ENCODE results near the gene PID1. TPM values are rescaled to one million over a fixed set of nuclear protein-coding genes. Genes with fewer than 3 reads are reported as not detected.

Gene PID1
- polyA plus RNA-seq, 3 donors, result 61.8 to 117 (median 62.3) TPM

DNA sequence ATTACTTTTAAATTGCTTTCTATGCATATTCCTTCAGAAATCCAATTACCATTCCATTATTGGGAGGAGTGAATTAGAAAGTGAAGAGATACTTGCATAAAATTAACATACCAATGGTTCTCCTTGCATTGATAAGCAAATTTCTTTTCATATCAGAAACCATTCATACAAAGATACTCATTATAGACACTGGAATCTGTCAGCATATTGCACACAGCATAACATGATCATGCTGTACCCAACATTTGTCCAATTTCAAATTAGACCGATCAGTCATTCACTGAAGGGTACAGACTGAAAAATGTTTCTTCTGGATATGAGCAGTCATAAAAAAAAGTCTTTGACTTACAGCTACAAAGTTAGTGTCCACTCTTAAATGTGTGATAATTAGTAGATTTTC, 175.6 kb downstream of the PID1 start:
- TF ChIP-seq, protein P1, sequence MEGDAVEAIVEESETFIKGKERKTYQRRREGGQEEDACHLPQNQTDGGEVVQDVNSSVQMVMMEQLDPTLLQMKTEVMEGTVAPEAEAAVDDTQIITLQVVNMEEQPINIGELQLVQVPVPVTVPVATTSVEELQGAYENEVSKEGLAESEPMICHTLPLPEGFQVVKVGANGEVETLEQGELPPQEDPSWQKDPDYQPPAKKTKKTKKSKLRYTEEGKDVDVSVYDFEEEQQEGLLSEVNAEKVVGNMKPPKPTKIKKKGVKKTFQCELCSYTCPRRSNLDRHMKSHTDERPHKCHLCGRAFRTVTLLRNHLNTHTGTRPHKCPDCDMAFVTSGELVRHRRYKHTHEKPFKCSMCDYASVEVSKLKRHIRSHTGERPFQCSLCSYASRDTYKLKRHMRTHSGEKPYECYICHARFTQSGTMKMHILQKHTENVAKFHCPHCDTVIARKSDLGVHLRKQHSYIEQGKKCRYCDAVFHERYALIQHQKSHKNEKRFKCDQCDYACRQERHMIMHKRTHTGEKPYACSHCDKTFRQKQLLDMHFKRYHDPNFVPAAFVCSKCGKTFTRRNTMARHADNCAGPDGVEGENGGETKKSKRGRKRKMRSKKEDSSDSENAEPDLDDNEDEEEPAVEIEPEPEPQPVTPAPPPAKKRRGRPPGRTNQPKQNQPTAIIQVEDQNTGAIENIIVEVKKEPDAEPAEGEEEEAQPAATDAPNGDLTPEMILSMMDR (IDR thresholded peaks at IDR 0.05), result no peak
- H3K9me3 Mint-ChIP-seq, result peaks cover 0 to 16% (median 6%) of the 10 kb centered on the region in 7 donors
- no peak overlapping the region for H3K4me2 ChIP-seq (replicated peaks; ENCODE audit: extremely low read depth, low read length, poor library complexity, severe bottlenecking)
- no peaks in the 10 kb centered on the region for H3K79me2 ChIP-seq (ENCODE audit: insufficient read depth, low read length)
- H3K27ac ChIP-seq (ENCODE audit: low read depth in 1 of 2, low read length in 2 of 2), result no peak overlapping the region
- no peak overlapping the region for H3K4me3 ChIP-seq (replicated peaks in 1 of 3; ENCODE audit: low read depth in 2 of 3, low read length in 3 of 3)
- no peaks in the 10 kb centered on the region for H3K27me3 ChIP-seq (ENCODE audit: control insufficient read depth in 2 of 2, insufficient read depth in 2 of 2, low read length in 2 of 2)
- intact Hi-C loops (cut with micrococcal nuclease), result no loop called here
- H3K27me3 Mint-ChIP-seq (ENCODE audit: low read depth in 3 of 3), result no peaks in the 10 kb centered on the region
- H3K9ac ChIP-seq (ENCODE audit: insufficient read depth, low read length, poor library complexity, severe bottlenecking), result no peak overlapping the region
- no peaks in the 10 kb centered on the region for H3K36me3 Mint-ChIP-seq
- DNase-seq, result no peak
- no peaks in the 10 kb centered on the region for H3K36me3 ChIP-seq (replicated peaks in 1 of 2; ENCODE audit: control insufficient read depth in 1 of 2, insufficient read depth in 2 of 2, low read length in 2 of 2)
- no CpG with 5 or more reads among the region's 1 CpG for WGBS (ENCODE audit: insufficient coverage)
- no peak overlapping the region for H3K27ac Mint-ChIP-seq
- no peaks in the 10 kb centered on the region for H3K4me1 ChIP-seq (ENCODE audit: control insufficient read depth in 1 of 2, insufficient read depth in 2 of 2, low read length in 2 of 2)
- peaks cover under 1 to 5% of the 10 kb centered on the region in 2 donors for H3K9me3 ChIP-seq (replicated peaks in 1 of 2; ENCODE audit: control insufficient read depth in 1 of 2, insufficient read depth in 1 of 2, low read length in 2 of 2)
- no peaks in the 10 kb centered on the region for H3K4me1 Mint-ChIP-seq
- no peak overlapping the region for H3K4me3 Mint-ChIP-seq
- peaks cover 96% of the 10 kb centered on the region for H4K20me1 ChIP-seq (ENCODE audit: insufficient read depth, low read length)
- H2AFZ ChIP-seq (ENCODE audit: insufficient read depth, low read depth, low read length, poor library complexity, severe bottlenecking), result no peak overlapping the region

DNA sequence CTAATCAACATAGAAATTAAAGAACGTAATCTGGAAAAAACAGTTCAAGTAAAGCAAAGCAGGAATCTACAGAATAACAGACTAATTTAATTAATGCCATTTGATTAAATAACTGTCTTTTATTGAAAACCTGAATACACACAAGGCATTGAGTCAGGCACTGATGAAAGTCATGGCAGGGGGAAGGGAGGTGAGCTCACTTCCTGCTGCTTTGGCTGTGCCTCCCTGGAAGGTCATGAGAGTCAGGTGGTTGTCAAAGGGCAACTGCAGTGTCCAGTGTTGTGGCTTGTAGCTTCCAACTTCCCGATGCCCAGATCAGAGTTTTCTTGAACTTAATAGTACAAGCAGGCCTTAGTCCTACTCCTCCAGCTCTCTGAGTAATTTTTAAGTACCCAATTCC, 180.9 kb downstream of the PID1 start:
- no CpG with 5 or more reads among the region's 2 CpGs for WGBS (ENCODE audit: insufficient coverage)
- Mint-ChIP-seq H3K9me3 (peaks cover 2 to 14% (median 4%) of the 10 kb centered on the region in 7 donors), H3K4me1 (no peaks in the 10 kb centered on the region)

More for the DNA sequence above, 180.9 kb downstream of the PID1 start:
- Mint-ChIP-seq H3K36me3 (no peaks in the 10 kb centered on the region), H3K4me3 (no peak overlapping the region), H3K27me3 (ENCODE audit: low read depth in 3 of 3) (no peaks in the 10 kb centered on the region), H3K27ac (no peak overlapping the region)
- Histone ChIP-seq H3K9ac (ENCODE audit: insufficient read depth, low read length, poor library complexity, severe bottlenecking) (no peak overlapping the region), H2AFZ (ENCODE audit: insufficient read depth, low read depth, low read length, poor library complexity, severe bottlenecking) (no peak overlapping the region), H3K4me3 (replicated peaks in 1 of 3; ENCODE audit: low read depth in 2 of 3, low read length in 3 of 3) (no peak overlapping the region), H3K4me2 (replicated peaks; ENCODE audit: extremely low read depth, low read length, poor library complexity, severe bottlenecking) (no peak overlapping the region), H3K79me2 (ENCODE audit: insufficient read depth, low read length) (no peaks in the 10 kb centered on the region), H3K4me1 (ENCODE audit: control insufficient read depth in 1 of 2, insufficient read depth in 2 of 2, low read length in 2 of 2) (no peaks in the 10 kb centered on the region), H3K9me3 (replicated peaks in 1 of 2; ENCODE audit: control insufficient read depth in 1 of 2, insufficient read depth in 1 of 2, low read length in 2 of 2) (peaks cover 5% of the 10 kb centered on the region in 2 donors), H3K27ac (ENCODE audit: low read depth in 1 of 2, low read length in 2 of 2) (no peak overlapping the region), H3K36me3 (replicated peaks in 1 of 2; ENCODE audit: control insufficient read depth in 1 of 2, insufficient read depth in 2 of 2, low read length in 2 of 2) (no peaks in the 10 kb centered on the region), H3K27me3 (ENCODE audit: control insufficient read depth in 2 of 2, insufficient read depth in 2 of 2, low read length in 2 of 2) (no peaks in the 10 kb centered on the region), H4K20me1 (ENCODE audit: insufficient read depth, low read length) (peaks cover 89% of the 10 kb centered on the region)
- no peak for DNase-seq
- TF ChIP-seq, protein P1 (IDR thresholded peaks at IDR 0.05), result no peak
- intact Hi-C loops (cut with micrococcal nuclease), result no loop called here
